Right atrium auricular region (tissue), 2 donors: ENCODE data around the gene PRDM16. TPM values are rescaled to one million over a fixed set of nuclear protein-coding genes. Genes with fewer than 3 reads are reported as not detected.
A peak's percentile ranks its signal among the peaks of the same experiment; 100 is the strongest.

Experiments
- DNase-seq: peaks from one replicate; pipeline ENCODE4 v3.0.0-alpha.2; 2019; ENCODE audit warnings: low spot score
- H3K27ac ChIP-seq, 2 donors: fragments of 200-600 bp; sonication (generic); 1 replicate in 1 of 2; 2 replicates in 1 of 2; pipeline ENCODE4 v1.5.1; 2016 to 2019
- H3K27me3 ChIP-seq, 2 donors: fragments of 200-600 bp; sonication (generic); one replicate each; pipeline versions ENCODE4 v1.5.1 to v1.6.0; 2017 to 2019
- H3K36me3 ChIP-seq: fragments of 200-600 bp; sonication (generic); one replicate; pipeline ENCODE4 v1.5.1; 2016
- H3K4me1 ChIP-seq, 2 donors: fragments of 200-600 bp; sonication (generic); one replicate each; pipeline versions ENCODE4 v1.5.1 to v1.6.0; 2017 to 2019
- H3K4me3 ChIP-seq, 2 donors: fragments of 200-600 bp; sonication (generic); 1 replicate in 1 of 2; 2 replicates in 1 of 2; pipeline ENCODE4 v1.5.1; 2017 to 2019; ENCODE audit warnings: mild to moderate bottlenecking in 1 of 2, moderate library complexity in 1 of 2
- H3K9me3 ChIP-seq, 2 donors: fragments of 200-600 bp; sonication (generic); one replicate each; pipeline ENCODE4 v1.5.1; 2019
- CTCF ChIP-seq, 2 donors: fragments of 200-600 bp; sonication (generic); IDR thresholded peaks; one replicate each; pipeline ENCODE4 v1.5.1; 2019; ENCODE audit warnings: antibody characterized with exemption in 2 of 2
- total RNA-seq, 2 donors: library from RNA; depleted of rRNA; stranded (reverse); fragments of >200 nt; gene quantifications; one replicate each; pipeline ENCODE4 v1.1.0, GENCODE V29; 2016

Gene PRDM16
- total RNA-seq, 2 donors from 2014 or later: 0.22 to 3.3 TPM

GRCh38 chr1:3313576-3313950, 244.6 kb downstream of the PRDM16 start:
- Histone ChIP-seq H3K36me3 (no peaks in the 10 kb centered on the region), H3K9me3 (no peaks in the 10 kb centered on the region), H3K4me3 (peak overlapping the region in 1 of 2 donors; percentile 3), H3K27ac (peak overlapping the region; percentile 87 to 90), H3K27me3 (no peaks in the 10 kb centered on the region), H3K4me1 (peaks cover 0 to 38% of the 10 kb centered on the region in 2 donors)
- no peak for TF ChIP-seq CTCF (IDR thresholded peaks at IDR 0.05)
- DNase-seq: peak; percentile 93

GRCh38 chr1:3314491-3315381, 245.7 kb downstream of the PRDM16 start:
- DNase-seq: no peak
- Histone ChIP-seq H3K4me3 (no peak overlapping the region), H3K9me3 (no peaks in the 10 kb centered on the region), H3K27ac (peak overlapping the region; percentile 87 to 90), H3K4me1 (peaks cover 0 to 38% of the 10 kb centered on the region in 2 donors), H3K27me3 (no peaks in the 10 kb centered on the region), H3K36me3 (no peaks in the 10 kb centered on the region)
- no peak for TF ChIP-seq CTCF (IDR thresholded peaks at IDR 0.05)

GRCh38 chr1:3315399-3316339, 246.7 kb downstream of the PRDM16 start:
- H3K27me3 ChIP-seq: no peaks in the 10 kb centered on the region
- H3K36me3 ChIP-seq: no peaks in the 10 kb centered on the region
- peak overlapping the region in 1 of 2 donors; percentile 3 for H3K27ac ChIP-seq
- no peak for DNase-seq
- peaks cover 0 to 38% of the 10 kb centered on the region in 2 donors for H3K4me1 ChIP-seq
- TF ChIP-seq CTCF (IDR thresholded peaks at IDR 0.05): no peak
- no peaks in the 10 kb centered on the region for H3K9me3 ChIP-seq
- no peak overlapping the region for H3K4me3 ChIP-seq

GRCh38 chr1:3316340-3316943, 247.4 kb downstream of the PRDM16 start:
- Histone ChIP-seq H3K27ac (no peak overlapping the region), H3K27me3 (no peaks in the 10 kb centered on the region), H3K9me3 (no peaks in the 10 kb centered on the region), H3K36me3 (no peaks in the 10 kb centered on the region), H3K4me1 (peaks cover 0 to 38% of the 10 kb centered on the region in 2 donors), H3K4me3 (no peak overlapping the region)
- TF ChIP-seq CTCF (IDR thresholded peaks at IDR 0.05): no peak
- no peak for DNase-seq

- peaks cover 0 to 34% of the 10 kb centered on the region in 2 donors for H3K4me1 ChIP-seq
Observed at GRCh38 chr1:3317456-3317855, 248.5 kb downstream of the PRDM16 start.

More at GRCh38 chr1:3317456-3317855, 248.5 kb downstream of the PRDM16 start:
- H3K36me3 ChIP-seq: no peaks in the 10 kb centered on the region
- H3K27me3 ChIP-seq: no peaks in the 10 kb centered on the region
- no peak for TF ChIP-seq CTCF (IDR thresholded peaks at IDR 0.05)
- DNase-seq: no peak
- no peaks in the 10 kb centered on the region for H3K9me3 ChIP-seq
- no peak overlapping the region for H3K27ac ChIP-seq
- no peak overlapping the region for H3K4me3 ChIP-seq
